Stimulated activated CD8-positive, alpha-beta memory T cell treated with anti-CD3 and anti-CD28 coated beads, Interleukin-15, amount 100 ng/mL, for 24 hours (primary cell): Measurements from ENCODE around the gene LRRC40.
"Not testable (repeated sequence)": the region's sequence is repeated elsewhere in the genome, so short reads cannot be mapped to it uniquely, and the experiment has no call there.

Experiments used
- DNase-seq: peaks from one replicate; pipeline ENCODE4 v3.0.0-alpha.2; 2020; ENCODE audit warnings: low read depth

The LRRC40 gene

GRCh38 chr1:70205434-70206118, at the start of gene LRRC40:
Gene LRRC40, minus strand, starts transcription at chr1:70205579. Its CDS starts 39 bp downstream, at chr1:70205540.
- peak; percentile 95 for DNase-seq

DNA sequence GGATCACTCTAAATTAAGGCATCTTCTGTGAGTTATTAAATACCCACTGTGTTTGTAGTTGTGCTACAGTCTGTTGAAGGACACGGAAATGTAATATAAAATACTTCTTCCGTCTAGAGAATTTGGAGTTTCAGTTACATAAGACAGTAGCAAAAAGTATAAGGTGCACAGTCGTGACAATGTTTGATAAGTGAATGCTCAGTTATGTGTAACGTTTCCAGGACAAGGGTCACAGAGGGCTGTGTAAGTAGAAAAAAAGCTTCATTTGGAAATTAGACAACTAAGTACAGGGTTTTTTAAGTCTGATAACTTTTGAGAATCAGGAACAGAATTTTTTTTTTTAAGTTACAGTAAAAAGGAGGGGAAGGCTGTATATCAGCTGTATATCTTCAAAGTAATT, 43.4 kb upstream of the LRRC40 start:
- DNase-seq = no peak

DNA sequence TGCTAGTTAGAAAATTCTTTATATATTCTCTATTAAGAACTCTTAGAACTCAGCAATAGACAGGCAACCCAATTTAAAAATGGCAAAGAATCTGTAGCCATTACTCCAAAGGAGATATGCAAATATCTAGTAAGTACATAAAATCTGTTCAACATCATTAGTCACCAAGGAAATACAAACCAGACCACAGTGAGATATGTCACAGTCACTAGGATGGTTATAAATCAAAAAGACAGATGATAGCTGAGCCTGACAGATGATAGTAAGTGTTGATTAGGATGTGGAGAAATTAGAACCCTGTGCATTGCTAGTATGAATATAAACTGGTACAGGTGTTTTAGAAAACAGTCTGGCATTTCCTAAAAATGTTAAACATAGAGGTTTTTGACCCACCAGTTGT, 42.4 kb upstream of the LRRC40 start:
- no peak for DNase-seq

DNA sequence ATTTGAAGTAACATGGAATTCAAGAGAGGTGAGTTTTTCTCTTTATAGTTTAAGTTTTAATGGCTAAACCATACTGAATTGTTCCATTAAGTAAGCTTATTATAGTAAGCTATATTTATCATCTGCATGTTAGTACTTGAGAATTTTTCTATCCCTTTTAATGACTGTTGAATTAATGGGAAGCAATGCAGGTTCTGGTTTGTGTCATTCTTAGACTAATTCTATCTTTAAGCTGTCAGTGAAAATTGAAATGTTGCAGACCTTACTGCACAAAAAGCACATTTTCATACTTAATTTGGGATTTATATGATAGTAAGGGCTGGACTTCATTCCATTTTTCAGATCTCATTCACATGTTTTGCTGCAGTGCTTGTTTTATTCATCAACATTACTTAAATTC, 41.7 kb upstream of the LRRC40 start:
- DNase-seq = no peak

- no peak for DNase-seq
Measured at GRCh38 chr1:70239940-70240339, 34.6 kb upstream of the LRRC40 start.

DNA sequence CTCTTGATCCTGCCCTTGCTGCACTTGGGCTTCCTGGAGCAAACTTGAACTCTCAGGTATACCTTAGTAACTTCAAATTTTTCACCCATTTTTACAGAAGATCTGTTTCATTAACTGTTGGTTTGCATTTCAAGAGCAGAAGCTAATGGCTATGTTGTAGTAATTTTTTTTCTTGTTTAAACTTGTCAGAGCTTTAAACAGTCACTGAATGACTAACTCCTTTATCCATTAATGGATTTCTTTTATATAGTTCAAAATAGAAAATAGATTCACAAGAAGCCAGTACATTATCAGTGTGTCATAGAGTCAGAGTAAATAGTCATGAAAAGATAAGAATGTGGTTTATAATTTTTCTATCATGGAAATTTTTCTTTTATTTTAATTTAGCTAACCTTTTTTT, 29.4 kb upstream of the LRRC40 start:
- DNase-seq = no peak

DNA sequence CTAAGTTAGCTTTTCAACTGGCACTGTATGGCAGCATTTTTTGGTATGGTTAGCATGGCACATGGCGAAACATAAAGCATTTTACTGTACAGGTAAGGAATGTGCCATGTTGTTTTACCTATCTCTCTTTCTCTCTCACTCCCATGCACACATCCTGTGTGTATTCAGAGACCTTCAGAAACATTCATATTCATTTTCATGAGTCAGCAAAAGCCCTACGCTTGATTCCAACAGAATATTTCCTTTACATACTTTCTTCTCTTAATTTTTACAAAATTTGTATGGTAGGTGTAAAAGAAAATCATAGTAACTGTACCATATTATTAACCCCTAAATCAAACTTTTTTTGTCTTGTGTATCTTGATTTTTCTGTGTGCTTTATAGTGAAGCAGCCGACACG, 26.1 kb upstream of the LRRC40 start:
- DNase-seq = no peak

- no peak for DNase-seq
Measured at GRCh38 chr1:70228670-70229069, 23.3 kb upstream of the LRRC40 start.

- no peak for DNase-seq
Measured at GRCh38 chr1:70227439-70227838, 22.1 kb upstream of the LRRC40 start.

DNA sequence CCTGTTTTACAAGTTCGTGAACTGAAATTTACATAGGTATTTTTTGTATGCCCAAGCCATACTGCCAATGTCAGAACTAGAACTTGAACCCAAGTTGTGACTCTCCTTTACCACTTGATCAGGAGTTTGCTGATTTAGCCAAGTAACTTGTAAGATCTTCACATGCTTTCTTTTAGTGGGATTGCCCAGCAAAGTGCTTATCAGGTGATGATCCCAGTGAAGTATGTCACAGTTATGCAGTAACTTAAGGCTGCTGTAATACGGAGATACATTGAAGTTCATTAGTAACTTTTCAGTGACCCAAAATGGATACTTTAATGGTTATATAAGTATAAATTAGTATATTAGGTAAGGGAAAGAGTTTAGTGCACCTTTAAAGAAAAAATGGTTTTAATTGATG, 19.6 kb upstream of the LRRC40 start:
- no peak for DNase-seq

DNA sequence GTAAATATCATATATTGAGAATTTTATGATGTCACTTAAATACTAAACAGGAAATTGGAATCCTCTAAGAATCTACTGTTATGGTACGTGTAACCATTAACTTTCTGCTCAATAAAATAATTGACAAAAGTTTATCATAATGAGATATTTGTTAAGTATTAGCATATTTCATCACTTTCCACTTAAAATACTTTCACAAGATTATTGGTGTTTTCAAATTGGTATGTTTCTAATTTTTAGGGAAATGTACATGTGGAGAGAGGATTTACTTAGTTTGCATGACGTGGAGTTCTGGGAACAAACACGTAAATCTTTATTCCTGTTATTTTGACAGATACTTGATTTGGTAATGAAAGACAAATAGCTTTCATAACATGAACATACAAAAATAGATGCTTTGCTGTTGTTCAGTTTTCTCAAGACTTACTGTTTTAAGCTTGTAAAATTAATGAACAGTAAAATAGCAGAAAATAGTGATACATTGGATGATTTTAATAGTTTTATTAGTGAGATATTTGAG, 17.4 kb upstream of the LRRC40 start:
- DNase-seq = no peak

- peak; percentile 95 for DNase-seq
Measured at GRCh38 chr1:70221238-70222121, 16.1 kb upstream of the LRRC40 start, which contains the start of gene SRSF11. Gene SRSF11, plus strand, starts transcription at chr1:70221380. Its CDS starts 257 bp downstream, at chr1:70221637.

GRCh38 chr1:70220517-70221237, 15.3 kb upstream of the LRRC40 start:
- no peak for DNase-seq

DNA sequence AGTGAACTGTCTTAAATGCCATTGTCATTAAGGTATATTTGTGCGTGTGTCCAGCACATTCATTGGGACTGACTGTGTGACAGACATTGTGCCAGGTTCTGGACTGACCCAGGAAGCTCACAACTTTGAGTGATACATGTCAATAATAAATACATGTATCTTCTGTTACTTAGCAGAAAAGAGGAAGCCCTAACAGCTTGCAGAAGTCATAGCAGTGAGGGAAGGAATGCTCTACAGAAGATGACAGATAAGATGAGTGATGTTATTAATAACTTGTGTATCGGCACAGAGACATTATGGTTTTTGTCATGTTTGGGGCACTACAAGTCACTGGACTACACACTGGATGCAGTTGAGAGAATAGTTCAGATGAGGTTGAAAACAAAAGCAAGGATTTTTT, 14.6 kb upstream of the LRRC40 start:
- no peak for DNase-seq

DNA sequence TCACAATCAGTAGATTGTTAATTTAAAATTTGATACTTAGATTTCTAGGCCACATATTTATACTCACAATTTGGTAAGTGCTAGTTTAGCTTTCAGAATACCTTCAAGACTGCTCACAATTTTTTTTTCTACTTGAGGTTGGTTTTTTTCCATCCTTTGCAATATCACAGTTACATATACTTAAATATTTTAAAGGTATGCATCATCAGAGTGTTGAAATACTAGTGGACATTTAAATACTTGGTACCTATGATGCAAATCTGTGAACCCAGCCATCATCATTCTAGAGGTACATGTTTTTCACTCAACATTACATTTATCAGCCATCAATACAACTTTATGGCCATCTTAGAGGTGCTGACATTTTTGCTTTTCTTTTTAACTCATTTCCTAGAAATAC, 6.2 kb upstream of the LRRC40 start:
- no peak for DNase-seq

- no peak for DNase-seq
Measured at GRCh38 chr1:70210820-70211219, 5.4 kb upstream of the LRRC40 start.

DNA sequence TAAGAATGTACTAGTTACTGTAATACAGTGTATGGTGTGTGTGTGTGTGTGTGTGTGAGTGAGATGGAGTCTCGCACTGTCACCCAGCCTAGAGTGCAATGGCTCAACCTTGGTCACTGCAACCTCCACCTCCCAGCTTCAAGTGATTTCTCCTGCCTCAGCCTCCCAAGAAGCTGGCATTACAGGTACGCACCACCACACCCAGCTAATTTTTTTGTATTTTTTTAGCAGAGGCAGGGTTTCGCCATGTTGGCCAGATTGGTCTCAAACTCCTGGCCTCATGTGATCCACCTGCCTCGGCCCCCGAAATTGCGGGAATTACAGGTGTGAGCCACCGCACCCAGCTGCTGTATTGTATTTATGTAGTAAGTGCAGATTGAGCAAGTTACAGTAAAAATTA, 2.9 kb upstream of the LRRC40 start:
- DNase-seq = no peak

- DNase-seq = no peak
Measured at GRCh38 chr1:70207492-70207891, 2.1 kb upstream of the LRRC40 start.

GRCh38 chr1:70206833-70207232, 1.5 kb upstream of the LRRC40 start:
- DNase-seq = not testable (repeated sequence)

- DNase-seq = no peak
Measured at GRCh38 chr1:70205071-70205433, 327 bp downstream of the LRRC40 start.

DNA sequence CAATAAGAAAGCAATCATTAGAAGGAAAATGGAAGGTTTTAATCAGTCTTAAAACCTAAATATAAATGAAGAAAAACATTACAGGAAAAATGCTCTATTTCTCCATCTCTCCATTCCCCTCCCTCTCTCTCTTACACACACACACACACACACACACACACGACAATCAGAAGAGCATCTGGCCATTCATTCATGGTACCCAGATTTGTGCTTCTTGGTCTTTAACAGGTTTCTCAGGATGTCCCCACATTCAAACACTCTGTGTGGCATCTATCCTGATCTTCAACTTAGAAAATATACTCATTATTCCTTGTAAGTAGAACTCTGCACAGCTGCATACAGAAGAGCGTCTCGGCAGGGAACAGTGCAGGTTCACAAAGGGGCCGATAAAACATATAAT, 779 bp downstream of the LRRC40 start:
- no peak for DNase-seq

- DNase-seq = no peak
Measured at GRCh38 chr1:70204139-70204538, 1.2 kb downstream of the LRRC40 start.
